ENCODE measurements around the gene CRHR2. TPM values are rescaled to one million over a fixed set of nuclear protein-coding genes. Genes with fewer than 3 reads are reported as not detected.

CRHR2 gene
- total RNA-seq, 2 donors from 2014 or later = 0.22 to 0.47 TPM

GRCh38 chr7:30684351-30684750 is 2.1 kb upstream of the CRHR2 start:
- H3K4me3 ChIP-seq = no peak overlapping the region
- peaks cover 0 to 19% of the 10 kb centered on the region in 2 donors for H3K4me1 ChIP-seq
- no peak overlapping the region for H3K27ac ChIP-seq
- H3K9me3 ChIP-seq = no peaks in the 10 kb centered on the region
- peaks cover 7 to 15% of the 10 kb centered on the region in 2 donors for H3K27me3 ChIP-seq
- TF ChIP-seq CTCF (IDR thresholded peaks at IDR 0.05) = no peak
- no peaks in the 10 kb centered on the region for H3K36me3 ChIP-seq
- no peak for DNase-seq (ENCODE audit: low spot score)

- peaks cover 7 to 15% of the 10 kb centered on the region in 2 donors for H3K27me3 ChIP-seq
- peaks cover 0 to 19% of the 10 kb centered on the region in 2 donors for H3K4me1 ChIP-seq
- no peaks in the 10 kb centered on the region for H3K9me3 ChIP-seq
- no peak overlapping the region for H3K27ac ChIP-seq
- no peak for TF ChIP-seq CTCF (IDR thresholded peaks at IDR 0.05)
- H3K4me3 ChIP-seq = no peak overlapping the region
- no peaks in the 10 kb centered on the region for H3K36me3 ChIP-seq
- DNase-seq (ENCODE audit: low spot score) = no peak
Measured at GRCh38 chr7:30683816-30684215, 1.6 kb upstream of the CRHR2 start.

- Histone ChIP-seq H3K9me3 (no peaks in the 10 kb centered on the region), H3K36me3 (no peaks in the 10 kb centered on the region), H3K4me1 (peaks cover 0 to 19% of the 10 kb centered on the region in 2 donors), H3K27me3 (peaks cover 7 to 15% of the 10 kb centered on the region in 2 donors), H3K4me3 (peak overlapping the region in 1 of 2 donors; percentile 11), H3K27ac (no peak overlapping the region)
- TF ChIP-seq CTCF (IDR thresholded peaks at IDR 0.05) = no peak
- DNase-seq (ENCODE audit: low spot score) = no peak
Measured at GRCh38 chr7:30683306-30683705, 1.1 kb upstream of the CRHR2 start.

- Histone ChIP-seq H3K9me3 (no peaks in the 10 kb centered on the region), H3K4me3 (peak overlapping the region; percentile 29 to 56), H3K36me3 (no peaks in the 10 kb centered on the region), H3K4me1 (peaks cover 0 to 19% of the 10 kb centered on the region in 2 donors), H3K27me3 (peaks cover 7 to 15% of the 10 kb centered on the region in 2 donors), H3K27ac (no peak overlapping the region)
- TF ChIP-seq CTCF (IDR thresholded peaks at IDR 0.05) = no peak
- DNase-seq (ENCODE audit: low spot score) = no peak
Measured at GRCh38 chr7:30681815-30682211, 443 bp downstream of the CRHR2 start.

- H3K4me3 ChIP-seq = peak overlapping the region; percentile 29 to 56
- H3K27ac ChIP-seq = no peak overlapping the region
- peaks cover 7 to 15% of the 10 kb centered on the region in 2 donors for H3K27me3 ChIP-seq
- no peaks in the 10 kb centered on the region for H3K9me3 ChIP-seq
- H3K36me3 ChIP-seq = no peaks in the 10 kb centered on the region
- TF ChIP-seq CTCF (IDR thresholded peaks at IDR 0.05) = no peak
- DNase-seq (ENCODE audit: low spot score) = no peak
- peaks cover 0 to 19% of the 10 kb centered on the region in 2 donors for H3K4me1 ChIP-seq
Measured at GRCh38 chr7:30681331-30681797, 892 bp downstream of the CRHR2 start.

- no peak overlapping the region for H3K4me3 ChIP-seq
- H3K27me3 ChIP-seq = peaks cover 7 to 15% of the 10 kb centered on the region in 2 donors
- H3K4me1 ChIP-seq = peaks cover 0 to 19% of the 10 kb centered on the region in 2 donors
- no peak overlapping the region for H3K27ac ChIP-seq
- no peak for DNase-seq (ENCODE audit: low spot score)
- no peak for TF ChIP-seq CTCF (IDR thresholded peaks at IDR 0.05)
- H3K9me3 ChIP-seq = no peaks in the 10 kb centered on the region
- H3K36me3 ChIP-seq = no peaks in the 10 kb centered on the region
Measured at GRCh38 chr7:30679664-30680063, 2.6 kb downstream of the CRHR2 start.

Data from right atrium auricular region (tissue), 2 donors.